GM21526 (cell line): ENCODE measurements around the gene RNF157.
"Not testable (repeated sequence)": the region's sequence is repeated elsewhere in the genome, so short reads cannot be mapped to it uniquely, and the experiment has no call there.

ENCODE experiments used
- ATAC-seq: cut with Tn5 transposase; IDR thresholded peaks from one replicate; pipeline ENCODE4 v1.9.1; 2021; ENCODE audit warnings: moderate library complexity; ENCODE audit not compliant: unreplicated experiment, low FRiP score

RNF157 gene

DNA sequence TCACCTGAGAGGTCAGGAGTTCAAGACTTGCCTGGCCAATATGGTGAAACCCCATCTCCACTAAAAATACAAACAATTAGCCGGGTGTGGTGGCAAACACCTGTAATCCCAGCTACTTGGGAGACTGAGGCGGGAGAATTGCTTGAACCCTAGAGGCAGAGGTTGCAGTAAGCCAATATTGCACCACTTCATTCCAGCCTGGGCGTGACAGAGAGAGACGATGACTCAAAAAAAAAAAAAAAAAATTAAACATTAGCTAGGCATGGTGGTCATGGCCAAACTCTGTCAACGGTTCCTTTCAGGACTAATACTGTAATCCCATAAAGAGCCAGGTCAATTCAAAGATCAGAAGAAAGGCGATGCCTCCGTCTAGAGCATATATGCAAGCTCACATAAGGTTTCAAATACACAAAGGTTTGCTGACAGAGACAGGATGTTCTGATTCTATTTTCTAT is 2.4 kb downstream of the RNF157 start:
- ATAC-seq = no peak

DNA sequence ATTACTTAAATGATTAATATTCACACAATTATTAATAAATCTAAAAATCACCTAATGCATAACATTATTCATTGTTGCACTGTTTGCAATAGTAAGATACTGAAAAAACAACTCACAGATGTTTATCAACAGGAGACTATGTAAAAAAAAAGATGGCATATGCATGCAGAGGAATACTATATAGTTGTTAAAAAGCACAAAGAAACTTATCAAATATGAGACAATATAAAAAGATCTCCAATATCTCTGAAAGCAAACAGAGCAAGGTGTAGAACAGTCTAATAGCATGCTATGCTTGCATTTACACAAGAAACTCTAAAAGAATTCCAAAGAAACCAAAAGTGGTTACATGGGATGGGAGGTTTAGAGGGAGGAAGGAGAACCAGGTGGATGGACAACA is 3.7 kb downstream of the RNF157 start:
- ATAC-seq = no peak

DNA sequence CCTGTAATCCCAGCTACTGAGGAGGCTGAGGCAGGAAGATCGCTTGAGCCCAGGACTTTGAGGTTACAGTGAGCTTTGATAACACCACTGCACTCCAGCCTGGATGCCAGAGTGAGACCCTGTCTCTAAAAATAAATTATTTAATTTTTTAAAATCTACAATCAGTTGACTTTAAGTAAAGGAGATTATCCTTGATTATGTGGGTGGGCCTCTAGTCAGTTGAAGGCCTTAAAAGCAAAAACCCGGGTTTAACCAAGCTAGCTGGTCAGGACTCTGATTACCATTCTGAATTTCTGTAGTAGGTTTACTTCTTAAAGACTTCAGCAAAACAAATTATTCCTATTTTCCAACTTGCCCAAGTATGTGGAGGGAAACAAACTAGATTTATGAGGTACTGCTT is 4.4 kb downstream of the RNF157 start:
- ATAC-seq = no peak

DNA sequence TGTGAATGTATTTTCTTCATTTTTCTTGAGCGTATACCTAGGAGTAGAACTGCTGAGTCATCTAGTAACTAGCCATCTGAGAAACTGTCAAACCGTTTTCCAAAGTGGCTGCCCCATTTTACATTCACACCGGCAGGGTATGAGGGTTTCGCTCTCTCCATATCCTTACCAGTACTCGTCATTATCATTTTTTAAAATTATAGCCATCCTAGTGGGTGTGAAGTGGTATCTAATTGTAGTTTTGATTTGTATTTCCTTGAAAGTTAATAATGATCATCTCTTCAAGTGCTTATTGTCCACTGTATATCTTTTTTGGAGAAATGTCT is 6.0 kb downstream of the RNF157 start:
- no peak for ATAC-seq

DNA sequence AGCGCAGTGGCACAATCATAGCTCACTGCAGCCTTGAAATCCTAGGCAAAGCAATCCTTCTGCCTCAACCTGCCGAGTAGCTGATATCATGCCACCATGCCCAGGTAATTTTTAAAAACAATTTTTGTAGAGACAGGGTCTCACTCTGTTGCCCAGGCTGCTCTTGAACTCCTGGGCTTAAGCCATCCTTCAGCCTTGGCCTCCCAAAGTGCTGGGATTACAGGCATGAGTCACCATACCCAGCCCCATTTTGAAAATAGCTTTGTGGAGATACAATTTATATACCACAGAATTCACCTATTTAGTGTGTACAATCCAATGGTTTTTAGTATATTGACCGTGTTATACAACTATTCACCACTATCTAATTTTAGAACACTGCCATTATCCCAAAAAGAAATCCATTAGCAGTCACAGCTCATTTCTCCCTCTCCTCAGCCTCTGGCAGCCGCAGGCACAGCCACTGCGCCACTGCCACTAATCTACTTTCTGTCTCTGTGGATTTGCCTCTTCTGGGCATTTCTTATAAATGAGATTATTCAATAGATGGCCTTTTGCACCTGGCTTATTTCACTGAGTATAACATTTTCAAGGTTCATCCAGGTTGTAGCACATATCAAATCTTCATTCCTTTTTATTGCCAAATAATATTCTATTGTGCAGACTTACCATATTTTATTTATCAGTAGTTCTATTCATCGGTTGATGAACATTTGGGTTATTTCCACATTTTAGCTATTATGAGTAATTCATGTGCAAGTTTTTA is 6.5 kb downstream of the RNF157 start:
- ATAC-seq = no peak

DNA sequence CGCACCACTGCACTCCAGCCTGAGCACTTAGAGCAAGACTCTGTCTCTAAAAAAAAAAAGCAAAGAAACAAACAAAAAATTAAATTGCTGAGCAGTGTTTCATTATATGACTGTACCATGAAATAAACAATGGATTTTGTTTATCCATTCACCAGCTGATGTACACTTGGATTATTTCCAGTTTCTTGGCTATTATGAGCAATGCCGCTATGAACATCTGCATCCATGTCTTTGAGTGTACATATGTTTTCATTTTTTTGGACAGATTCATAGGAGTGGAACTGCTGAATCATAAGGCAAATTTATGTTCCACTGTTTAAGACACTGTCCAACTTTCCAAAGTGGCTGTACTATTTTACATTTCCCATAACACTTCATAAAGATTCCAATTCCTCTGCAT is 8.0 kb downstream of the RNF157 start:
- no peak for ATAC-seq

DNA sequence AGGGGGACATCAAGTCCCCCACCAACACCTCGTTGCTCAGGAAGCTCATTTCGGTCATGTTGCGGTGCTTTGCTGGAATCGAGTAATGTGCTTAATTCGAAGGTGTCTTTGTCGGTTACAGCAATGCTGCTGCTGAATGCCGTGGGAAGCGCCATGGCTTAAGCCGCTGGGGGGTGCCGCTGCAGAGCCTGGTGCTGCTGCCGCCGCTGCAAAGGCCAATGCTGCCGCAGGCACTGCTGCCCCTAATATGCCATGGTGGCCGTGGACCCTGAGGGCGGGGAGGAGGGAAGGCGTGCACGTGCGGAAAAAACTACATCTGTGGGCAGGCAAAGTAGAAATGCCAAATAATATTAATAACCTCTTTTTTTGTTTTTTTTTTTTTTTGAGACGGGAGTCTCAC is 13.5 kb downstream of the RNF157 start:
- ATAC-seq = not testable (repeated sequence)

DNA sequence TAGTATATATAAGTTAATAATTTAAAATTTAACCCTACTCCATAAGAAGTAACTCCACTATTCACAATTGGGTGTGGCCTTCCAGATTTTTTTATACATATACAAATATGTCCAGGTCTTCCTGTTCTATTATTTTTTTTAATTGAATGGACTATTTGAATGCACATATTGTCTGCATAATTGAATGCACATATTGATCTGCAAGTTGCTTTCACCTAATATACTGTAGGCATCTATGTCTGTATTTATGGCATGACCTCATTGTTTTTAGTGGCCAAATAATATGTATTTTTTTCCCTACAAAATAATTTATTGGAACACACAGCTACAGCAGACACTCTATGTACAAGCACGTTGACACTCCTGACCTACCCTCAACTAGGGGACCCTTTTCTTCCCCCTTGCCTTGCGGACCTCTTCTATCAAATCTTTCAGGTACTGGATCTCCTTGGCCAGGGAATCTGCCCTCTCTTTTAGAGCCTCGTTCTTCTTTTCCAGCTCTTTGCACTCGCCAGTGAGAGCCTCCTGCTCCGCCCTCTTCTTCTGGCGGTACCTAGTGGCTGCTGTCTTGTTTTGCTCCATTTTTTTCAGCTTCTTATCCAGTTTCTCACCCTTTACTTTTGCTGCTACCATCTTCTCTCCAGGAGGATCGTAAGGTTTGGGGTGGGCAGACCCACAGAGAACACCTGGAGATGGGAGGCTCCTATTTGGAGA is 14.8 kb downstream of the RNF157 start:
- ATAC-seq = not testable (repeated sequence)

DNA sequence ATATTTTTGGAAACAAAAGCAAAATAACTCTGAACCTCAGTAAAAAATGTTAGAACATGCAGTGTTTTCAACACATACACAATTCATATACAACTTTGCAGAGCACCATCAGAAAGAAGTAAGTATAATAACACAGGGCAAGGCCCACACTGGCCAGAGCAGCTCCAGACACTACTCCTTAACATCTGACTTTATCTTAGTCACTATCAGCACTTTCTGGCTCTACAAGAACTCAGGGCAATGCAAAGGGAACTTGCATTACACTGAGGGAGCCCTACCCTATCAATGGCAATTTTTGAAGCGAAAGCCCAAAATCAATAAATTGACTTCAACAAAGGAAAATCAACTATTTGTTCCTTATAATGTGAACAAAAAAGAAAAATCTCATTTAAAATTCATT is 16.5 kb downstream of the RNF157 start:
- ATAC-seq = no peak

DNA sequence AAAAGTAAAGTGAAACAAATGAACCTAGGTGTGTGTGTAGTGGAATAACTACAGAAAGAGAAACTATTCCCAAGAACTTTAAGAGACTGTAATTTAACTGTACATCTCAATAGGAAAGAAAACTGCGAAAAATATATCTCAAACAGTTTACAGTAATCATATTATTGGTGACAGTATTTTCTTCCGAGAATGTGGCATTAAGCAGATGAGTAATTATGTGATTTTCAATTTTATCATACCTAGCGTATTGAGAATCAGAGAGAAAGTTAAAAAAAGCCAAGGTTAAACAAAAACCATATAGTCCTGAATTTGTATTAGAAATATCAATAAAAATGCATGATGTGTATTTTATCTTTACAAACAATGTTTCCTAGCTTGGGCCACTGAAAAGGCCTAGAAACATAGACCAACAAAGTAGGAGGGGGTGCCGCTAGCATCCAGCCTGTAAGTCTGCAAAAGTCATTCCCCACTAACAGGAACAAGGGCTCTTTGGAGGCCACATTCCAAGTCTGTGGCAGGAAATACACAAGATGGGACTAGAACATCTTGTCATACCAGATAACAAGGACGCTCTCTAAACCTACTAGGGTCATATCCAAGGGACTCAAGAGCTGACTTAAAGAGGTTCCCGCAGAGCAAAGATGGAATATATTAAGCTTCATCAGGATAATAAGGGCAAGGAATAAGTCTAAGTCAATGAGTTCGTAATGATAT is 20.5 kb downstream of the RNF157 start:
- no peak for ATAC-seq

DNA sequence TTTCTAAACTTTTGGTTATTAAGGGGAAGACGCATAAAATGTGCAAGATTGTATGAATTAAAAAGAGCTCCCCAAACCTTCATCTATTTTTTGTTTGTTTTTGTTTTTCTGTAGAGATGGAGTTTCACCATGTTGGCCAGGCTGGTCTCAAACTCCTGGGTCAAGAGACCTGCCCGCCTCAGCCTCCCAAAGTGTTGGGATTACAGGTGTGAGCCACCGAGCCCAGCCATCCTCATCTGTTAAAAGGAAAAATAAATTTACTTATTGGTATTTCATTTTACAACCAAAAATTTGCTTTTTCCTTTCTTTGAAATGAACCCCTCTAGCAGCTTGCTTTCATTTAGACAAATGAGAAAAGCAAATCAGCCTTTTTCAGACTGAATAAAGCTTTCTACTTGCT is 23.2 kb downstream of the RNF157 start:
- ATAC-seq = no peak

DNA sequence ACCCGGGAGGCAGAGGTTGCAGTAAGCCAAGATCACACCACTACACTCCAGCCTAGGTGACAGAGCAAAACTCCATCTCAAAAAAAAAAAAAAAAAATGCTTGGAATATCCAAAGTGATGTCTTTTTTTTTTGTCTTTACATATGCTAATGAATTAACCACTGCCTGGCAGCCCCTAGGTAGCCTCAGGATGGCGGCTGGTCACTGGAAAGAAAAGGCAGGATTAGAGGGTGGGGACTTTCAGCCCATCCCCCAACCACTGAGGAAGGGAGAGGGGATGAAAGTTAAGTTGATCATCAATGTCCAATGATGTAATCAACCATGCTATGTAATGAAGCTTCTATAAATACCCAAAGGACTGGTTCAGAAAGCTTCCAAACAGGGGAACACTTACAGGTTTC is 26.8 kb downstream of the RNF157 start:
- no peak for ATAC-seq

DNA sequence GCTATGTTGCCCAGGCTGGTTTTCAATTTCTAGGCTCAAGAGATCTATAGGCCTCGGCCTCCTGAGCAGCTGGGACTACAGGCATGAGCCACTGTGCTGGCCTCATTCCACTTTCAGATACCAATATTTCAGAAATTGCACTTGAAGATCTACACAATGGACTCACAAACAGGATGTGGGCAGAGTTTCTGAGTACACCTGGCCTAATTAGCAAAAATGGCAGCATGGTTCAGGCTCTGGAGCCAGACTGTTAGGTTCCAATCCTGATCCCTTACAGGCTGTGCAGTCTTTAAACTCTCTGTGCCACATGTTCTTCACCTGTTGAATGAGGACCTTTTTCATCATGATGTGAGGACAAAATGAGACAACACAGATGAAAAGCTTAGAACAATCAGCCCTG is 32.2 kb downstream of the RNF157 start:
- ATAC-seq = no peak

DNA sequence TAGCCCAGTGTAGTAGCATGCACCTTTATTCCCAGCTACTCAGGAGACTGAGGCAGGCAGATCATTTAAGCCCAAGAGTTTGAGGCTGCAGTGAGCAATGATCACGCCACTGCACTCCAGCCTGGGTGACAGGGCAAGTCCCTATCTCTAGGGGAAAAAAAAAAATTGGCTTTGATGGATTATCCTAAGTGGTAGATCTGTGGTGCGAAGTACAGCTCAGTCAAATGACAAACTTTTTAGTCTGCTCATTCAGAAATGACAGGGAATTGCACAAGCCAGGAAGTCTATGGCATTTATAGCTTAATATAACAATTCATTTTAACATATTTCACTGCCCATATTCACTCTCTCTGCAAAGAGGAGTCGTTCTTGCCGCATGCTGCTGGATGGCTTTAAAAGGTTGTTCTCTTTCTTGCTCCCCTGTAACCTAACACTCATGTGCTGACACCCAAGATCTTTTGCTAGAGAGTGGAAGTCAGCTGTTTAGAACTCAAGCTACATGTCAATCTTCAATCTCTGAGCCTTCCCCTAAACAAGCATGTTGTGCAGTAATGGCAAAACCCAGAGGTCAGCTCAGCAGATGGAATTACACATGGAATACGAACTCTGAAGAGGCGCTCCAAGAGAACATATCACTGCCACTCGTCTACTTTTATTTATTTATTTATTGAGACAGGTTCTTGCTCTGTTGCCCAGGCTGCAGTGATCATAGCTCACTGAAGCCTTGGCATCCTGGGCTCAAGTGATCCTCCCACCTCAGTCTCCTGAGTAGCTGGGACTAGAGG is 32.8 kb downstream of the RNF157 start:
- no peak for ATAC-seq

DNA sequence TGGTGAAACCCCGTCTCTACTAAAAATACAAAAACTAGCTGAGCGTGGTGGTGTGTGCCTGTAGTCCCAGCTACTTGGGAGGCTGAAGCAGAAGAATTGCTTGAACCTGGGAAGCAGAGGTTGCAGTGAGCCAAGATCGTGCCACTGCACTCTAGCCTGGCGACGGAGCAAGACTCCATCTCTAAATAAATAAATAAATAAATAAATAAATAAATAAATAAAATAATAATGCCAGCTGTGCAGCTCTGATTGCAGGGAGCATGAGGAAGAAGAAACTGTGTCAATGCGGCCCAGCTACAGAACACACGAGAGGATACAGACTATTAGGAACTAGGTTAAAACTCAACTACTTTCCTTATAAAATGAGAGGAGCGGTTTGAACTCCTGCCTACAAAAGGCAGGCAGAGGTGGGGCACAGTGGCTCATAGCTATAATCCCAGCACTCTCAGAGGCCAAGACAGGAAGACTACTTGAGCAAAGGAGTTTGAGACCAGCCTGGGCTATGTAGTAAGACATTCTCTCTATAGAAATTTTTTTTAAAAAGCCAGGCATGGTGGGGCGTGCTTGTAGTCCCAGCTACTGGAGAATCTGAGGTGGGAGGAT is 34.6 kb downstream of the RNF157 start:
- ATAC-seq = not testable (repeated sequence)

DNA sequence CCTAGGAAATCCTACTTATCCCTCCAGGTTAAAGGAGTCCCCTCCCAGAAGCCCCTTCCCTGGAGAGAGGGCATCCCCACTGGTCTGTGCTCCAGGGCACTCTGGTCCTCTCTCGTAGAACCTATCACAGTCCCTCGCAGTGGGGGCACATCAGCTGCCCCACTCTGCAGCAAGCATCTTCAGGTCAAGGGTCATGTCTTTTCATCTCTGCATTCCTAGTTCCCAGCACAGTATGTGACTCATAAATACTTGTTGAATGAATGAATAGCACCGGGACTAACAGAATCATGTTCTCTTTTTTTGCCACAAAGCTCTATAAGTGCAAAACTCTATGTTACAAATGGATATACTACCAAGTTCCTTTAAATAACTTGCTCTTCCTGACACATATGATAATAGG is 36.0 kb downstream of the RNF157 start:
- ATAC-seq = no peak

DNA sequence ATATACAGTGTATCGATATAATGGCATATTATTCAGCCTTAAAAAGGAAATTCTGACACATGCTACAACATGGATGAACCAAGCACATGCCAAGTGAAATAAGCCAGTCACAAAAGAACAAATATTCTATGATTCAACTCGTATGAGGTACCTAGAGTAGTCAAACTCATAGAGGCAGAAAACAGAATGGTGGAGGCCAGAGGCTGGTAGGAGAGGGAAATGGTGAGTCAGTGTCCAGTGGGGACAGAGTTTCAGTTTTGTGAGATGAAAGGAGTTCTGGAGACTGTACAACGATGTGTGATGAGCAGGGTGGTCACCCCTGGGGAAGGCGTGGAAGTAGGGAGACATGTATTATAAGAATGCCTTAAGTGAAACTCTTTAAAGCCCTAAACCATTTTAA is 39.9 kb downstream of the RNF157 start:
- no peak for ATAC-seq

DNA sequence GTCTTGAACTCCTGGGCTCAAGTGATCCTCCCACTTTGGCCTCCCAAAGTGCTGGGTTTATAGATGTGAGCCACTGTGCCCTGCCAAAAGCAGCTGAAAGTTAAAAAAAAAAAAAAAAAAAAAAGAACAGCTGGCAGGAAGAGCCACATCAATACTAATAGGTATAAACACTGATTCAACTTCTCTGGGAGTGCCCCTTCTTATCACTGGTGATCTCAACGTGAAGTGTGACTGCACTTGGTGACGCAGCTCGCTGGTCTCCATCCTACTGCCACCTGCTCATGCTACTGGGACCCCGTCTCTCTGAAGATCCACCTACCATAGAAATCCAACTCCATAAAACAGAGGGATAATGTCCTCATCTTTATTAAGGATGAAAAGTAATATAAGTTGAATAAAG is 40.8 kb downstream of the RNF157 start:
- no peak for ATAC-seq

DNA sequence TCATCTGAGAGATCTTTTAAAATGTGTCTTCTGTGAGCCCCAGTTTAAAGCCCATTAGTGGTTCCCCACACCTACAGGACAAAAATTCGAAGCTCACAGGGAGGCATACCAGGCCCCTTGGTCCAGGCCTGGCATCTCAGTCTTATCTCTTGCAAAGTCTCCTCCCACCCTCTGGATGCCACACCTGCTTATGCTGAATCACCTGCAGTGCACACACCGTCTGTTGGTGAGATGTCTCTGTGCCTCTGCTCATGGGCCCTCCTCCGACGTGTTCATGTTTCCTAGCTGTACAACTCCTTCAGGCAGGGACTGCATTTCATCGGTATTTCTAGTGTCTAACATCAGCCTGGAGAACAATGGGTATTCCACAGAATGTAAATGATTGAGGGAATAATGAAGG is 41.6 kb downstream of the RNF157 start:
- ATAC-seq = no peak

DNA sequence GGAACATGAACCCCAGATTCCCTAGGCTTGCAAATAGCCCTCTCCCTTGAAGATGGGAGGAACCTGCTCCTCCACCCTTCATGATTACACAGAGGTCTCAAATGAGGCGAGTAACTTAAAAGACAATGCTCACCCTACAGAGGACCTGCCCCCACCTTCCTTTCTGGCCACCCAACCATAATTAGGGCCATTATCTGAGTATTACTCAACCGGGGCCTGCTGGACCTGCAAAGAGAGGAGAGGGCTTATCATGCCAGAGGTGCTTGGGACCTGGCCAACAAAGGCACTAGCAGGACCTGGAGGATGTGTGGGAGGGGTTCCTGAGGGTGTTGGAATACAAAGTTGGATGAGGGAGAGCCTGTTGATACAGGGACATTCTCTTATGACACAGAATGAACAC is 42.4 kb downstream of the RNF157 start:
- no peak for ATAC-seq

DNA sequence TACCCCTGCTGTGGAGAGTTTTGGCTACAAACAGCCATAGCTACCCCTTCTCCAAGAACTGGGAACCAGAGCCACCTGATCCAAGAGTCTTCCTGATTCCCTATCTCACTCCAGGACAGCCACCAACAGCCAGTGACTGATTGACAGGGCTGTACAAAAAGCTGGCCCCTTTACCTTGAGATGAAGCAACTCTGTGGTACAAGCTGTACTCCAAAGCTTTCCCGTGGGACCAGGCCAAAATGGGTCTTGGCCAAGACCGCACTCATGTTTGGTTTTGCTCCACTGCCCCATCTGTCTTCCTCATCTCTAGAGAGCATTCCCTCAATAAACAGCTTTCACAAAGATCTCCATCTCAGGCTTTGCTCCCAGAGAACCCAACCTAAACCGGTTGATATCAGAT is 43.6 kb downstream of the RNF157 start:
- no peak for ATAC-seq
